Activated CD4-positive, alpha-beta T cell treated with anti-CD3 and anti-CD28 coated beads for 24 hours (primary cell): ENCODE data around the gene MFSD1.

Experiments
- DNase-seq, 2 donors: peaks; one replicate each; pipeline ENCODE4 v3.0.0-alpha.2; 2020; ENCODE audit warnings: low read depth in 2 of 2

Gene MFSD1

DNA sequence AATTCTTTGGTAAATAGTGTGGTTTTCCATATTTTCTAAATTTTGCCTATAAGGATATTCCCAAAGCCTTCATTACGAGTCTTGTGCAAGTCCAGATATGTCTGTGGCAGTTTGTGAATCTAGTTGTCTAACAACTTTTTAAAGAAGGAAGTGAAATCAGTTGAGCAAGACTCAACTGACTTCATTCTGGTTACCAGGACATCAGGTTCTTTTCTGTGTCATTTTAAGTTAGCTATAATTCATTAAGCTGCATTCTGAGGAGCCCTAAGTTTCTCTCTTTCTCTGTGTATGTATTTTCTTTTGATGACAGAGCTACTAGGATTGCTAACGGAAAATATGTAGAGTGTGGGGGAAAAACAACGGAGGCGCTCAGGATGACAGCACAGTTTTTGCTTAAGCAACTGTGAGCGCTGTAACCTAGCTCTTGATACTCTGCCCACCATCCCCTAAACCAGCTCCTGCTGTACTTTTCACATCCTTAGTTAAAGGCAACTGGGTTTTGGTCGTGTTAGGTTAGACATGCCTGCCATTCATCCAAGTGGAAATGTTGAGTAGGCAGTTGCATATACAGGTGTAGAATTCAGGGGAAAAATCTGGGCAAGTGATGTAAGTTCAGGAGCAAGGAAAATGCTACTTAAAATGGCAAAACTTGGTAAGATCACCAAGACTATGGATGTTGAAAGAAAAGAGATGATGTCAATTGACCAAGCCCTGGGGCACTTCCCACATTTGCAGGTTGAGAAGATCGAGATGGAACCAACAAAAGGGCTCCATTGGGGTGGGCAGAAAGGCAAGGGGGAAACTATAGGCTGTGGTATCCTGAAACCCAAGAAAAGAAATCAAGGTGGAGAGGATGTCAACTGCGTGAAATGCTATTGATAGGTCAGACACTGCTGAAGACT, 9.2 kb downstream of the MFSD1 start:
- DNase-seq: no peak

GRCh38 chr3:158819282-158819681, 17.4 kb downstream of the MFSD1 start:
- no peak for DNase-seq

DNA sequence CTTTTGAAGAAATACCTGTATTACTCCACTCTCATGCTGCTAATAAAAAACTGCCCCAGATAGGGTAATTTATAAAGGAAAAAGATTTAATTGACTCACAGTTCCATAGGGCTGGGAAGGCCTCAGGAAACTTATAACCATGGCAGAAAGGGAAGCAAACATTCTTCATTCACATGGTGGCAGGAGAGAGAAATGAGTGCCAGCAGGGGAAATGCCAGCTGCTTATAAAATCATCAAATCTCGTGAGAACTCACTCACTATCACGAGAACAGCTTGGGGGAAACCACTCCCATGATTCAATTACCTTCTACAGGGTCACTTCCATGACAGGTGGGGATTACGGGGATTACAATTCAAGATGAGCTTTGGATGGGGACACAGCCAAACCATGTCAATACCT, 18.7 kb downstream of the MFSD1 start:
- DNase-seq: no peak

DNA sequence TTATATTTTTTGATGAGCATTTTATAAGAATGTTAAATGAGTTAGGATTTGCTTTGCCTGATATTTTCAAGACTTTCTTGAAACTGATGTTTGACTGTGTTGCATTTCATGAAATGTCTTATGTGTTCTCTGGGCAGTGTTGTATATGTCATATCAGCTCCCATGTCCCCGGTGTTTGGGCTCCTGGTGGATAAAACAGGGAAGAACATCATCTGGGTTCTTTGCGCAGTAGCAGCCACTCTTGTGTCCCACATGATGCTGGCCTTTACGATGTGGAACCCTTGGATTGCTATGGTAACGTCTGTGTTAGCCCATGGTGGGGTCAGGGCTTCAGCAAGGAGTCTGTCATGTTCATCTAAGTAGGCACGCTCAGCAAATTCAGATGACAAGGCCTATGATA, 20.0 kb downstream of the MFSD1 start:
- DNase-seq: no peak

DNA sequence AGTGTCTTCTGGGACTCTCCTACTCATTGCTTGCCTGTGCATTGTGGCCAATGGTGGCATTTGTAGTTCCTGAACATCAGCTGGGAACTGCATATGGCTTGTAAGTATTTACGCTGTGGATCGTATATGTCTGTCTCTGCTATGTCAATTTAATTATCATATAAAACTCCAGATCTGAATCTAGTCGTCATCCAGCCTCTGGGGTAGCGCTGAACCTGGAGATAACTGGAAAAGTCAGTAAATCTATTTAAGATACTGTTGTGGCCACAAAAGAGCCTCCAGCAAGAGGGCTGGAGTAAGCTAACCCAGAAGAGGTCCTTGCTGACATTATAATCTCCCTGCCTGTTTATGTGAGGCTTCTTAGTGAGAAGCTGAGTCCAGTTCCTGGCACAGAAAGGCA, 21.6 kb downstream of the MFSD1 start:
- no peak for DNase-seq

DNA sequence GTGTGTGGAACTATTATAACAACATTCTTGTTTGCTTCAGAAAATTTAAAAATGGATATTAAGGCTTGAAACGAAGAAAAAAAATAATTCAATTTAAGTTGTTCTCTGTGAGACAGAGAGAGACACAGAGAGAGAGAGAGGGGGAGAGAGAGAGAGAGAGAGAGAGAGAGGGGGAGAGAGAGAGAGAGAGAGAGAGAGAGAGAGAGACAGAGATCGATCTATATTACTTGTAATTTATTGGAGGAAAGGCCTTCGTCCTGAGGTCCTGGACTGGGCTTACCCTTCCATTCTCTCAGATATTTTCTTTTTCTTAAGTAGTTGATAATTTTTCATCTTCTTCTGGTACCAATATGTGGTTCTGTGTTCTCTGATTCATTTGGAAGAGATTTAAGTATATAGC, 25.9 kb downstream of the MFSD1 start:
- no peak for DNase-seq

DNA sequence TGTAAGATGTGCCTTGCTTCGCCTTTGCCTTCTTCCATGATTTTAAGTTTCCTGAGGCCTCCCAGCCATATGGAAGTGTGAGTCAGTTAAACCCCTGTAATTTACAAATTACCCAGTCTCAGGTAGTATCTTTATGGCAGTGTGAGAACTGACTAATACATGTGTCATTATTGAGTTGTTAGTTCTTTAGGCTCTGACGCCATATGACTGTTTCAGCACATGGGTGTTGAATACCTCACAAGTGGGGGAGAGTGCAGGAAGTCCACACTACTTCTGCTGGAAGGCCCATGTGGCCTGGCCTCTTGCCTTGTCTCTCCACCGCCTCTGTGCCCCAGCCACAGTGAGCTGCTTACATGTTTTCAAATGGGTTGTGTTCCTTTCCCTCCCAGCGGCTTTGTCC, 28.5 kb downstream of the MFSD1 start:
- no peak for DNase-seq

GRCh38 chr3:158831861-158832260, 30.0 kb downstream of the MFSD1 start:
- DNase-seq: no peak

- DNase-seq: no peak
Observed at GRCh38 chr3:158835631-158836030, 33.8 kb downstream of the MFSD1 start.

GRCh38 chr3:158836312-158836711, 34.5 kb downstream of the MFSD1 start:
- no peak for DNase-seq

GRCh38 chr3:158837240-158837639, 35.4 kb downstream of the MFSD1 start:
- DNase-seq: no peak

DNA sequence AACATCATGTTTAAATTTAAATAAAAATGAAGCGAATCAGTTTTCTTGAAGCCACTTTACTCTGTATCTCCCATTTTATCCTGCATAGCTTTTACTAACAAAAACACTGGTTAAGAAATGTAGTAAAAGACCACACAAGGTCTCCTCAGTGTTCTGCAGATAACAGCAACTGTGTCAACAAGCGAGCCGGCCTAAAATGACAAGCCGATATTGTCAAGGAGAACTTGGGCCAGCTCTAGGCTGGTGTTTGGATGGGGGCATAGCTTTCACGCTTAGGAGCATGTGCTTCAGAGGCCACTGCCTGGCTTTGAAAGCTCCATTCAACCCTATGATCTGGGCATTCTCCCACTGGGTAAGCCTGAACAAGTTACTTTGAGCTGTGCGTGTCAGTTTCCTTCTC, 38.1 kb downstream of the MFSD1 start:
- DNase-seq: no peak

- DNase-seq: no peak
Observed at GRCh38 chr3:158841387-158841786, 39.5 kb downstream of the MFSD1 start.

DNA sequence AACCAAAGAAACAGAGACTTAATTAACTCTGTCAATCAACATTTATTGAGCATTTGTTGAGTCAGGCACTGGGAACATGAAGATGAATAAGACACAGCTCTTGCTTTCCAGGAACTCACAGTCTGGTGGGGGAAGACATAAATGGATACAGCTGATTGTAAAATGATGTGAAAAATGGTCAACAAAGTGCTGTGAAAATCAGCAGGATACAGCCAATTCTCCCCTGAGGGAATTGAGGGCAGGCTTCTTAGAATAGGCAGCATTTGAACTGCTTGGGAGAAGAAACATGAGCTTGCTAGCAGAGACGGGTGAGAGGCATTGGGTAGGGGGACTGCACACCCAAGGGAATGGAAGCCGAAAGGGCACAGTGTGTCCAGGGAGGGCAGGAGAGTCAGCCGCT, 41.1 kb downstream of the MFSD1 start:
- DNase-seq: no peak

DNA sequence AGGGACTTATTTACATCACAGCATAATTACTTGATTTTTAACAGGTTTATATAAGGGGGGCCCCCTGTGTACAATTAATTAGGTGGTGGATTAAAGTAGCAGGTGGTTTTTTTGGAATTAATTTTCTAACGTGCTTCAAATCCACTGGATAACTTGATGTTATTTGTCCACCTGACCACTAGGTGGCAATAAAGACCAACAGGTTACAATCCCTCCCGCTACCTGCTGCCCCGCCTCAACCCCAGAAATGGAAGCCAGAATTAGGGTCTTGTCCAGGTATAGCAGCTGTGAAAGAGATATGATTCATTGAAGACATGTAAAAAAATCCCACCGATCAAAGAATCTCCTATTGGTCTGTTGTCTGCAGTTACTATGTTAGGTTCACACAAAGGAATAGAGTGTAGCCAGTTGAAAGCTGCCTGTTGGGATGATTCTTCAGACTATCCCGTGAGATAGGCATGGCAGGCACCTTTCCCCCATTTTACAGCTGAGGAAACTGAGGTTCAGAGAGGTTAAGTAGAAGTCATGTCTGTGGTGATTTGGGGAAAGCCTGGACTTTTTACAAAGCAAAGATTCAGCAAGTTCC, 44.0 kb downstream of the MFSD1 start:
- peak in 1 of 2 donors; percentile 7 for DNase-seq

- no peak for DNase-seq
Observed at GRCh38 chr3:158846803-158847451, 45.1 kb downstream of the MFSD1 start.

- DNase-seq: no peak
Observed at GRCh38 chr3:158847452-158847821, 45.6 kb downstream of the MFSD1 start.

- DNase-seq: no peak
Observed at GRCh38 chr3:158847885-158848284, 46.0 kb downstream of the MFSD1 start.

- no peak for DNase-seq
Observed at GRCh38 chr3:158849757-158850156, 47.9 kb downstream of the MFSD1 start.

DNA sequence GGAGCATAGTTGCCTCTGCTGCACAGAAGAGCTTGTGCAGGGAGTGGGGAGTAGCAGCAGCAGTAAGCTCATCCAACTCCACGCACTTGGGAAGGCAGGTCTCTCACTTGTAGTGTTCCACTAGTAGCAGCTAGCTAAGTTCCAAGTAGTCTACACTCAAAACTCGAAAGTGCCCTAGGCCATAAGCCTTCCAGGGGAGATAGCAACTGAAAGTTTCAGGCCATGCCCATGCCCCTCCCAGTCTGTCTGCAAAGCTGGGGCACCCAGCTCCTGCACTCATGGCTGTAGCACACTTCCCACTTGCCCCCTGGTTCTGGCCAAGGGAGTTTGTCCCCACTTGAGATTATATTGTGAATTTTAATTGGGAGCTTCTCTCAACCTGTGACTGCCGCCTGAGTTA, 57.5 kb downstream of the MFSD1 start:
- no peak for DNase-seq

GRCh38 chr3:158863247-158863646, 61.4 kb downstream of the MFSD1 start:
- no peak for DNase-seq

- no peak for DNase-seq
Observed at GRCh38 chr3:158864492-158864891, 62.6 kb downstream of the MFSD1 start.

DNA sequence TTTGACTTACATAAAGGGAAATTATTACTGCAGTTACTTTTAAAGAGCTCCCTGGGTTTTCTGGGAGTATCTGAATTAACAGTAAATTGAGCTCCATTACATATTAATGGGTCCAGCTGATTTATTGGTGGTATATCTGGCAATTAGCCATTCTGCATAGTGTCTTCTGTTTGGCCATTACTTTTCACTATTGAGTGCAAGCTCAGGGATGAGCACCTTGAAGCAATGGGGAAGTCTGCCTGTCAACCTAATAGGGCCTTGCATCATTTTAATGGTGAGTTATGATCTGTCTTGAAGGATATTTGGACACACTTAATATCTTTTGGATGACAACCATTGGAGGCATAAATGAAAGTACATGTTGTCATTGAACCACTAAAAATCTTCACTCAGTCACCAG, 73.8 kb downstream of the MFSD1 start:
- no peak for DNase-seq
